Endothelial cell of umbilical vein (primary cell): ENCODE data around the gene FLT3. TPM values are rescaled to one million over a fixed set of nuclear protein-coding genes. Genes with fewer than 3 reads are reported as not detected.

Experiments used
- BruUV-seq: library from RNA; stranded (reverse); fragments of 400-500 nt; replicated peaks from 2 replicates; lab custom pipeline; 2021; lab: Mats Ljungman, UMichigan
- CTCF ChIA-PET: fragments of 300-600, 350-600 bp; sonication (Branson Sonifier 250); formaldehyde crosslinking; loops from one replicate; lab custom pipeline; 2021; ENCODE audit warnings: antibody characterized with exemption, inconsistent platforms; lab: Charles Lee
- POLR2A ChIA-PET: fragments of 300-600, 350-600 bp; sonication (Branson Sonifier 250); formaldehyde crosslinking; loops from one replicate; lab custom pipeline; 2021; ENCODE audit warnings: antibody characterized with exemption, inconsistent platforms; lab: Charles Lee
- DNase-seq: peaks from one replicate; pipeline ENCODE4 v3.0.0-alpha.2; 2011; ENCODE audit warnings: low read depth, low spot score
- FAIRE-seq: peaks from 2 replicates; lab custom pipeline; 2011; peaks lifted over from hg19 to GRCh38; lab: Jason Lieb, UNC
- H2AFZ ChIP-seq: 2 replicates; pipeline ENCODE4 v1.6.0; 2012; ENCODE audit warnings: low read depth, low read length, control low read depth, inconsistent platforms
- H3K27ac ChIP-seq: 2 replicates; pipeline ENCODE4 v1.5.1; 2011; ENCODE audit warnings: low read depth, mild to moderate bottlenecking, control low read depth, low read length, moderate library complexity; ENCODE audit not compliant: insufficient read depth
- H3K27me3 ChIP-seq, 2 experiments: 2 replicates each; pipeline versions ENCODE4 v1.6.0 to v1.6.1; 2011; ENCODE audit warnings: low read length in 2 of 2, mixed read lengths in 1 of 2; ENCODE audit not compliant: control insufficient read depth in 2 of 2, insufficient read depth in 2 of 2
- H3K36me3 ChIP-seq, 2 experiments: 2 replicates in 1 of 2; 3 replicates in 1 of 2; pipeline ENCODE4 v1.5.1; 2011; ENCODE audit warnings: low read length in 2 of 2, mild to moderate bottlenecking in 1 of 2, moderate library complexity in 1 of 2; ENCODE audit not compliant: control insufficient read depth in 2 of 2, insufficient read depth in 2 of 2; ENCODE audit errors: extremely low read depth in 1 of 2
- H3K4me1 ChIP-seq: 3 replicates; pipeline ENCODE4 v1.5.1; 2011; ENCODE audit warnings: mild to moderate bottlenecking, low read length; ENCODE audit not compliant: control insufficient read depth, insufficient read depth; ENCODE audit errors: extremely low read depth
- H3K4me2 ChIP-seq: 2 replicates; pipeline ENCODE4 v1.6.1; 2011; ENCODE audit warnings: low read length, control low read depth, mixed read lengths; ENCODE audit not compliant: insufficient read depth
- H3K4me3 ChIP-seq, 3 experiments: fragments of 200-600 bp in 1 of 3; sonication (generic), shearing (Covaris generic) in 1 of 3; replicated peaks in 1 of 3; 2 replicates each; pipeline ENCODE4 v1.5.1; 2011 to 2016; ENCODE audit warnings: control low read depth in 3 of 3, low read length in 3 of 3, mild to moderate bottlenecking in 2 of 3, inconsistent platforms in 1 of 3, low read depth in 1 of 3, moderate library complexity in 1 of 3; ENCODE audit not compliant: insufficient read depth in 1 of 3
- H3K79me2 ChIP-seq: 2 replicates; pipeline ENCODE4 v1.6.0; 2012; ENCODE audit warnings: low read length, inconsistent platforms; ENCODE audit not compliant: control insufficient read depth, insufficient read depth
- H3K9ac ChIP-seq: replicated peaks from 2 replicates; pipeline ENCODE3; 2011; ENCODE audit warnings: low read length, control low read depth; ENCODE audit not compliant: insufficient read depth; ENCODE audit errors: extremely low read depth
- H3K9me1 ChIP-seq: replicated peaks from 3 replicates; pipeline ENCODE4 v1.6.0; 2011; ENCODE audit warnings: mild to moderate bottlenecking, low read length; ENCODE audit not compliant: control insufficient read depth, insufficient read depth; ENCODE audit errors: extremely low read depth
- H3K9me3 ChIP-seq: replicated peaks from 2 replicates; pipeline ENCODE4 v1.5.1; 2012; ENCODE audit warnings: low read length, inconsistent platforms; ENCODE audit not compliant: control insufficient read depth, insufficient read depth
- H4K20me1 ChIP-seq: replicated peaks from 2 replicates; pipeline ENCODE3; 2011; ENCODE audit warnings: mild to moderate bottlenecking, low read length; ENCODE audit not compliant: control insufficient read depth, insufficient read depth; ENCODE audit errors: extremely low read depth
- CTCF ChIP-seq, 2 donors: IDR thresholded peaks; 1 replicate in 1 of 2; 2 replicates in 1 of 2; pipeline ENCODE4 v1.5.1; 2011; ENCODE audit warnings: low read length in 2 of 2, mild to moderate bottlenecking in 2 of 2, moderate library complexity in 2 of 2, control low read depth in 1 of 2, inconsistent platforms in 1 of 2, low read depth in 1 of 2; ENCODE audit not compliant: insufficient read depth in 1 of 2; ENCODE audit errors: extremely low read depth in 1 of 2
- EZH2 ChIP-seq: IDR thresholded peaks from 2 replicates; pipeline ENCODE4 v1.6.1; 2012; ENCODE audit warnings: borderline replicate concordance, low read depth, mild to moderate bottlenecking, moderate library complexity, low read length, inconsistent platforms; ENCODE audit not compliant: severe bottlenecking
- FOS ChIP-seq: IDR thresholded peaks from 2 replicates; pipeline ENCODE4 v1.6.1; 2011; ENCODE audit warnings: mild to moderate bottlenecking, low read length, moderate library complexity, borderline replicate concordance; ENCODE audit not compliant: insufficient read depth
- GATA2 ChIP-seq: IDR thresholded peaks from 2 replicates; pipeline ENCODE4 v1.7.0; 2011; ENCODE audit warnings: low read depth, mild to moderate bottlenecking, moderate library complexity, mixed read lengths, low read length; ENCODE audit not compliant: insufficient read length, insufficient read depth
- JUN ChIP-seq: IDR thresholded peaks from 2 replicates; pipeline ENCODE4 v1.6.1; 2011; ENCODE audit warnings: borderline replicate concordance, low read depth; ENCODE audit not compliant: insufficient read length, insufficient read depth
- MAX ChIP-seq: IDR thresholded peaks from 2 replicates; pipeline ENCODE4 v1.6.1; 2011; ENCODE audit not compliant: insufficient read depth, insufficient read length
- MYC ChIP-seq: IDR thresholded peaks from one replicate; pipeline ENCODE4 v1.6.1; 2011; ENCODE audit warnings: mild to moderate bottlenecking, low read depth, low read length
- POLR2A ChIP-seq: IDR thresholded peaks from 2 replicates; pipeline ENCODE4 v1.6.1; 2012; ENCODE audit warnings: low read depth, mild to moderate bottlenecking, control low read depth, low read length
- POLR2AphosphoS5 ChIP-seq: IDR thresholded peaks from 2 replicates; pipeline ENCODE4 v1.6.1; 2012; ENCODE audit warnings: low read depth, mild to moderate bottlenecking, control low read depth, low read length, moderate library complexity; ENCODE audit not compliant: insufficient read depth
- dilution Hi-C: fragments of 300-500 bp; cut with MboI; formaldehyde crosslinking; loops from one replicate; pipeline ENCODE4 v1.15.0; 2019; ENCODE audit warnings: low sequenced_read_pairs; ENCODE audit not compliant: extremely low pct_ligation_motif_present
- intact Hi-C: fragments of 100-400 bp; cut with micrococcal nuclease; formaldehyde crosslinking; loops from one replicate; pipeline ENCODE4 v1.10.0; 2022
- polyA plus RNA-seq, 4 experiments: library from polyadenylated mRNA; depleted of rRNA in 3 of 4; stranded (reverse) in 3 of 4; unstranded in 1 of 4; fragments of >200 nt; gene quantifications; 2 replicates each; pipeline versions ENCODE4 v1.2.1 to v1.2.3, GENCODE V29; 2011 to 2012; ENCODE audit warnings: missing spikeins in 1 of 4
- total RNA-seq: library from RNA; stranded (reverse); gene quantifications from 2 replicates; pipeline ENCODE4 v1.2.3, GENCODE V29; 2021

The FLT3 gene
- total and polyA plus RNA-seq, 2 donors (not counting 3 experiments of a cell fraction or from before 2014, with no cell fraction given): 0.03 TPM; not detected in 1

DNA sequence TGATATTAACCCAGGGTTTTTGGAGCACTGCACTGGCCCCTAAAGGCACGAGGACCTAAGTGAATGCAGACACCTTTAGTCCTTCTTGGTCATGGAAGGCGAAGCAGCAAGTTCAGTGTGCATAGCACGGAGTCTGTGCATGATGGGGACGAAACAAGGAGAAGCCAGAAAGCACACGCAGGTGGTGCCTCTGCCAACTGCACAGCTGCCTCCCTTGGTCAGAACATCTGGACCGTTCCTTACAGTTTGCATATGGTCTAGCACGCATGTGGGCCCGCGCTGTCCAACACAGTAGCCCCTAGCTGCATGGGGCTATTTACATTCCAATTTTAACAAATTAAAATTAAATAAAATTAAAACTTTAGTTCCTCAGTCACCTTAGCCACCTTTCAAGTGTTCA lies 44.0 kb downstream of the FLT3 start:
- intact Hi-C loops: loop anchor here (5.0 kb wide), 1 partner anchor 741 kb away; no protein-coding TSS in a partner anchor
- FAIRE-seq: no peak
- Histone ChIP-seq H2AFZ (no peak overlapping the region), H4K20me1 (no peaks in the 10 kb centered on the region), H3K9ac (no peak overlapping the region), H3K9me3 (no peaks in the 10 kb centered on the region), H3K36me3 (no peaks in the 10 kb centered on the region), H3K27me3 (peaks cover 9% of the 10 kb centered on the region in 2 experiments), H3K4me1 (no peaks in the 10 kb centered on the region), H3K27ac (no peak overlapping the region), H3K9me1 (no peaks in the 10 kb centered on the region), H3K79me2 (no peaks in the 10 kb centered on the region), H3K4me2 (no peak overlapping the region), H3K4me3 (no peak overlapping the region)
- dilution Hi-C loops: no loop called here
- TF ChIP-seq POLR2A (no peak), FOS (no peak), GATA2 (no peak), POLR2AphosphoS5 (no peak), MAX (no peak), MYC (no peak), JUN (no peak), CTCF (IDR thresholded peaks at IDR 0.05; ENCODE audit: extremely low read depth in 1 of 2, insufficient read depth in 1 of 2, low read depth in 1 of 2, low read length in 2 of 2) (no peak), EZH2 (no peak)
- ChIA-PET POLR2A (no interaction called here), CTCF (no interaction called here)
- no peak for DNase-seq
- BruUV-seq: no TSS peak
